H4 (cell line): ENCODE measurements around the gene CCDC85B. TPM values are rescaled to one million over a fixed set of nuclear protein-coding genes. Genes with fewer than 3 reads are reported as not detected.

Source experiments
- DNase-seq: peaks from one replicate; pipeline ENCODE4 v3.0.0-alpha.2; 2015; ENCODE audit warnings: low spot score
- total RNA-seq: library from RNA; depleted of rRNA; stranded (reverse); fragments of >200 nt; shearing (Covaris generic); gene quantifications from 2 replicates; pipeline ENCODE4 v1.2.3, GENCODE V29; 2014

CCDC85B gene
- total RNA-seq, 1 experiment from 2014 or later, result 35.8 TPM

GRCh38 chr11:65869643-65870306 lies 20.7 kb upstream of the CCDC85B start:
- DNase-seq, result no peak

GRCh38 chr11:65870307-65870658 lies 20.2 kb upstream of the CCDC85B start:
- no peak for DNase-seq

GRCh38 chr11:65870706-65871681 lies 19.5 kb upstream of the CCDC85B start:
- DNase-seq, result no peak

- no peak for DNase-seq
Measured at GRCh38 chr11:65871811-65872548, 18.5 kb upstream of the CCDC85B start.

- no peak for DNase-seq
Measured at GRCh38 chr11:65872586-65873317, 17.7 kb upstream of the CCDC85B start, which contains the start of gene EFEMP2. TSS of gene EFEMP2 (minus strand) at chr11:65872800. CDS start at chr11:65872354, 446 bp downstream.

GRCh38 chr11:65873318-65874156 lies 16.9 kb upstream of the CCDC85B start:
- peak; percentile 78 for DNase-seq

GRCh38 chr11:65879617-65880016 lies 10.9 kb upstream of the CCDC85B start, which contains the start of gene CTSW:
TSS of gene CTSW (plus strand) at chr11:65879837. CDS start at chr11:65879855, 18 bp downstream.
- DNase-seq, result no peak

GRCh38 chr11:65880027-65880426 lies 10.4 kb upstream of the CCDC85B start:
- no peak for DNase-seq

GRCh38 chr11:65880844-65881421 lies 9.5 kb upstream of the CCDC85B start:
- DNase-seq, result no peak

GRCh38 chr11:65882120-65883057 lies 8.1 kb upstream of the CCDC85B start:
- DNase-seq, result no peak

GRCh38 chr11:65883058-65883761 lies 7.3 kb upstream of the CCDC85B start:
- DNase-seq, result no peak

- no peak for DNase-seq
Measured at GRCh38 chr11:65883786-65884715, 6.4 kb upstream of the CCDC85B start.

- peak; percentile 61 for DNase-seq
Measured at GRCh38 chr11:65884716-65885092, 5.8 kb upstream of the CCDC85B start.

- DNase-seq, result no peak
Measured at GRCh38 chr11:65885231-65885630, 5.2 kb upstream of the CCDC85B start.

- no peak for DNase-seq
Measured at GRCh38 chr11:65885808-65886536, 4.5 kb upstream of the CCDC85B start.
